Gastrocnemius medialis (tissue), 4 donors: ENCODE data around the gene CYSRT1. TPM values are rescaled to one million over a fixed set of nuclear protein-coding genes. Genes with fewer than 3 reads are reported as not detected.

ENCODE experiments used
- ATAC-seq, 2 donors: fragments of 150-250 bp; one replicate each; pipeline ENCODE4 v1.9.1; 2016
- DNase-seq, 2 donors: peaks; one replicate each; pipeline ENCODE4 v3.0.0-alpha.2; 2019
- H3K27ac ChIP-seq, 4 donors: fragments of 200-600 bp; sonication (generic); 1 replicate in 1 of 4; 2 replicates in 3 of 4; pipeline ENCODE4 v1.5.1; 2016 to 2018; ENCODE audit warnings: mild to moderate bottlenecking in 2 of 4, moderate library complexity in 1 of 4
- H3K27me3 ChIP-seq, 3 donors: fragments of 200-600 bp; sonication (generic) in 2 of 3; 1 replicate in 1 of 3; 2 replicates in 2 of 3; pipeline versions ENCODE4 v1.5.1 to v1.6.0; 2016 to 2019; ENCODE audit warnings: mild to moderate bottlenecking in 1 of 3, moderate library complexity in 1 of 3
- H3K36me3 ChIP-seq, 2 donors: fragments of 200-600 bp; sonication (generic) in 1 of 2; one replicate each; pipeline ENCODE4 v1.5.1; 2017 to 2018
- H3K4me1 ChIP-seq, 2 donors: fragments of 200-600 bp; sonication (generic) in 1 of 2; one replicate each; pipeline ENCODE4 v1.5.1; 2016 to 2017; ENCODE audit warnings: mild to moderate bottlenecking in 2 of 2
- H3K4me3 ChIP-seq, 4 donors: fragments of 200-600 bp; sonication (generic) in 3 of 4; 1 replicate in 1 of 4; 2 replicates in 3 of 4; pipeline ENCODE4 v1.5.1; 2016 to 2019; ENCODE audit warnings: mild to moderate bottlenecking in 2 of 4
- H3K9me3 ChIP-seq, 3 donors: fragments of 200-600 bp; sonication (generic) in 2 of 3; 1 replicate in 1 of 3; 2 replicates in 2 of 3; pipeline ENCODE4 v1.5.1; 2016 to 2019
- POLR2A ChIP-seq, 2 donors: fragments of 450-650 bp; IDR thresholded peaks; one replicate each; pipeline ENCODE4 v1.6.1; 2017; ENCODE audit warnings: antibody characterized with exemption in 2 of 2, mild to moderate bottlenecking in 2 of 2, moderate library complexity in 2 of 2
- in situ Hi-C, 4 donors: fragments of 200-750 bp; cut with MboI; loops; one replicate each; pipeline versions ENCODE4 v1.15.0 to v1.8.0; 2017; ENCODE audit warnings: low sequenced_read_pairs in 4 of 4
- intact Hi-C: fragments of 100-400 bp; cut with DNase I; formaldehyde crosslinking; loops from one replicate; pipeline ENCODE4 v1.15.1; 2023; ENCODE audit warnings: low total_unique reads
- total RNA-seq, 4 donors: library from RNA; depleted of rRNA; stranded (reverse); fragments of >200 nt; gene quantifications; one replicate each; pipeline versions ENCODE4 v1.1.0 to v1.2.3, GENCODE V29; 2016
- TF ChIP-seq, protein P1 (sequence below), 5 experiments: fragments of 450-650 bp in 3 of 5; fragments of 200-600 bp in 2 of 5; sonication (generic) in 2 of 5; IDR thresholded peaks in 4 of 5; conservative IDR thresholded peaks in 1 of 5; 1 replicate in 4 of 5; 2 replicates in 1 of 5; pipeline ENCODE4 v1.5.1; 2016 to 2019; ENCODE audit warnings: antibody characterized with exemption in 5 of 5, mild to moderate bottlenecking in 3 of 5, moderate library complexity in 3 of 5

The CYSRT1 gene
- total RNA-seq, 4 donors from 2014 or later: 0.42 TPM; not detected in 3

DNA sequence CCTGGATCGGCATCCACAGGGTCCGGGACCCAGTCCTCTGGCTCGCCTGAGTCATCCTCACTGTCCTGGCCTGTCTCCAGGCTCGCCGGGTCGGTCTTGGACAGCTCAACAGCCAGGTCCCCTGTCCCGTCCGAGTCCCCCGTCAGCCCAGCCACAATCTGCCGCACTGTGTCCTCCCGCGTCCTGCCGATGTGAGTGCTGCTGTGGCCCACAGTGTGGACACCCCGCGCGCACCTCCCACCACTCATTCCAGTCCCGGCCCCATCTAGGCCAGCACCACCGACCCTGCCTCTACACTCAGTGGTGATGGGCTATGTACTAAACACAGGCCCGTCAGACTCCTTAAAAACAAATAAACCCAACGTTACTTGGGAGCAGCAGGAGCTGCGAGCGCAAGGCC, 43.3 kb upstream of the CYSRT1 start:
- H3K4me1 ChIP-seq: peaks cover 10 to 11% of the 10 kb centered on the region in 2 donors
- H3K27me3 ChIP-seq: no peaks in the 10 kb centered on the region
- H3K27ac ChIP-seq: no peak overlapping the region
- H3K36me3 ChIP-seq: peaks cover 3 to 71% of the 10 kb centered on the region in 2 donors
- TF ChIP-seq POLR2A (IDR thresholded peaks at IDR 0.05): no peak
- TF ChIP-seq, protein P1, sequence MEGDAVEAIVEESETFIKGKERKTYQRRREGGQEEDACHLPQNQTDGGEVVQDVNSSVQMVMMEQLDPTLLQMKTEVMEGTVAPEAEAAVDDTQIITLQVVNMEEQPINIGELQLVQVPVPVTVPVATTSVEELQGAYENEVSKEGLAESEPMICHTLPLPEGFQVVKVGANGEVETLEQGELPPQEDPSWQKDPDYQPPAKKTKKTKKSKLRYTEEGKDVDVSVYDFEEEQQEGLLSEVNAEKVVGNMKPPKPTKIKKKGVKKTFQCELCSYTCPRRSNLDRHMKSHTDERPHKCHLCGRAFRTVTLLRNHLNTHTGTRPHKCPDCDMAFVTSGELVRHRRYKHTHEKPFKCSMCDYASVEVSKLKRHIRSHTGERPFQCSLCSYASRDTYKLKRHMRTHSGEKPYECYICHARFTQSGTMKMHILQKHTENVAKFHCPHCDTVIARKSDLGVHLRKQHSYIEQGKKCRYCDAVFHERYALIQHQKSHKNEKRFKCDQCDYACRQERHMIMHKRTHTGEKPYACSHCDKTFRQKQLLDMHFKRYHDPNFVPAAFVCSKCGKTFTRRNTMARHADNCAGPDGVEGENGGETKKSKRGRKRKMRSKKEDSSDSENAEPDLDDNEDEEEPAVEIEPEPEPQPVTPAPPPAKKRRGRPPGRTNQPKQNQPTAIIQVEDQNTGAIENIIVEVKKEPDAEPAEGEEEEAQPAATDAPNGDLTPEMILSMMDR (IDR thresholded peaks at IDR 0.05 in 4 of 5, conservative IDR thresholded peaks at IDR 0.05 in 1 of 5): no peak
- no peak overlapping the region for H3K4me3 ChIP-seq
- DNase-seq (no peak), ATAC-seq (no peak)
- no peaks in the 10 kb centered on the region for H3K9me3 ChIP-seq
- in situ Hi-C loops: no loop called here
- intact Hi-C loops: no loop called here

DNA sequence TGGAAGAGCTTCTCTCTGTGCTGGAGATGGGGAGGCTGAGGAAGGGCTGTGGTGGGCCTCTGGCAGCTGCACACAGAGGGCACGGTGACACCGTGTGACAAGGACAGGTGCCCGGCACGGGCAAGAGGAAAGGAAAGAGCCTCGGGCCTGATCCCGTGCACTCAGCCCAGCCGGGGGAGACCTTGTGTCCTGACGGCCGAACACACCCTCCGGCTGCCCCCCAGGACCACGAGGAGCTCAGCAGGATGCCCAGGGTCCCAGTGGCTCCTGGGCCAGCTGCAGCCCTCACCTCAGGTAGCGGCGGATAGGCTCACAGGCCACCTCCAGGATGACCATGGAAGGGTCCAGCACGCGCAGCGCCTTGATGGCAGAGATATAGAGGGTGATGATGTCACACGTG, 42.1 kb upstream of the CYSRT1 start:
- in situ Hi-C loops (no loop called here), intact Hi-C loops (no loop called here)
- TF ChIP-seq, protein P1 (IDR thresholded peaks at IDR 0.05 in 4 of 5, conservative IDR thresholded peaks at IDR 0.05 in 1 of 5): no peak
- TF ChIP-seq POLR2A (IDR thresholded peaks at IDR 0.05): no peak
- H3K27ac ChIP-seq: no peak overlapping the region
- H3K27me3 ChIP-seq: no peaks in the 10 kb centered on the region
- peaks cover 3 to 71% of the 10 kb centered on the region in 2 donors for H3K36me3 ChIP-seq
- H3K4me3 ChIP-seq: no peak overlapping the region
- ATAC-seq (no peak), DNase-seq (no peak)
- peaks cover 21 to 23% of the 10 kb centered on the region in 2 donors for H3K4me1 ChIP-seq
- no peaks in the 10 kb centered on the region for H3K9me3 ChIP-seq

DNA sequence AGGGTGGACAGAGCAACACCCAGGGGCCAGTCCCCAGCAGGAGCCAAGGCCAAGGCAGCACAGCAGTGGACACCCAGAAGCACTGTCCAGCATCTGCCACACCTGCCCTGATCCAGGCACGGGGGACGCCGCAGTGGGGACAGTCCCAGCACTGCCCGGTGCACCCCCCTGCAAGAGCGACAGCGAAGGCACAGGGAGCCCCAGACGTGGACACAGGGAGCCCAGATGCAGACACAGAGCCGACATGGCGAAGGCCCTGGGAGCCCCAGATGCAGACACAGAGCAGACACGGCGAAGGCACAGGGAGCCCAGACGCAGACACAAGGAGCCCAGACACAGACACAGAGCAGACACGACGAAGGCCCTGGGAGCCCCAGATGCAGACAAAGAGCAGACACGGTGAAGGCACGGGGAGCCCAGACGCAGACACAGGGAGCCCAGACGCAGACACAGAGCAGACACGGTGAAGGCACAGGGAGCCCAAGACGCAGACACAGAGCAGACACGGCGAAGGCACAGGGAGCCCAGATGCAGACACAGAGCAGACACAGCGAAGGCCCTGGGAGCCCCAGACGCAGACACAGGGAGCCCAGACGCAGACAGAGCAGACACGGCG, 40.9 kb upstream of the CYSRT1 start:
- intact Hi-C loops (no loop called here), in situ Hi-C loops (no loop called here)
- Histone ChIP-seq H3K27ac (no peak overlapping the region), H3K27me3 (no peaks in the 10 kb centered on the region), H3K9me3 (no peaks in the 10 kb centered on the region), H3K36me3 (peaks cover 3 to 61% of the 10 kb centered on the region in 2 donors), H3K4me3 (no peak overlapping the region), H3K4me1 (peaks cover 22 to 27% of the 10 kb centered on the region in 2 donors)
- TF ChIP-seq, protein P1 (IDR thresholded peaks at IDR 0.05 in 4 of 5, conservative IDR thresholded peaks at IDR 0.05 in 1 of 5): no peak
- no peak for ATAC-seq
- DNase-seq: no peak

DNA sequence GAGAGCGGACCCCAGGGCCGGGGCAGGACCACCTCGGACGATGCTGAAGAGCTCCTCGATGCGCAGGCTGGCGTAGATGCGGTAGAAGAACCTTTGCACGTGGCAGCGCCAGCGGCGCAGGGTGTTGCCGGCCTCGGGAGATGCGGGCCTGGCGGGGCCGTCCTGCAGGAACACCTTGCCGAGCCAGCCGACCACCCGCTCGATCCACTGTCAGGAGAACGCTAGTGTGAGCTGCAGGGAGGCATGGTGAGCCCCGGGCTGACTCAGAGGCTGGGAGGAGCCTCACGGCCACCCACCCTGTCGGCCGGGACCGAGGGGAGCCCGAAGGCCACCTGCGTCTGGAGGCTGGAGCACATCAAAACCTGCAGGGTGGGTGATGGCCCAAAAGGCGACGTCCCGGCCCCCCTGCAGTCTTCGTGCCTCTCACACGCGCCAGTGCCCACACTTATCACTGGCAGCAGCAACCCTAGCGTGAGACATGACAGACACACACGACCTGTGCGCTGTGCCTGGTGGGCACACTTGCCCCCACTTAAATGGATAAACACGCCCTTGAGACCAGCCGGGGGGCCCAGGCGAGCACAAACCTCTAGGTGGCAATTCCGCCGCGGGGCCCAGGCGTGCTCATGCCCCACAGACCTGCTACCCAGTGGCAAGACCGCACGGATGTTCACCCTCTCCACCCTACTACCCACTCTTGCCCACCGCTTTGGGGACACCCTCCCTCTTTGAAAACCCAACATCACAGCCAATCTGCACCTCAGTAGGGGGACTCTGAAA, 39.9 kb upstream of the CYSRT1 start:
- no peak for TF ChIP-seq POLR2A (IDR thresholded peaks at IDR 0.05)
- TF ChIP-seq, protein P1 (IDR thresholded peaks at IDR 0.05 in 4 of 5, conservative IDR thresholded peaks at IDR 0.05 in 1 of 5): no peak
- no peaks in the 10 kb centered on the region for H3K9me3 ChIP-seq
- DNase-seq (no peak), ATAC-seq (no peak)
- H3K4me3 ChIP-seq: no peak overlapping the region
- peaks cover 32 to 37% of the 10 kb centered on the region in 2 donors for H3K4me1 ChIP-seq
- H3K27me3 ChIP-seq: no peaks in the 10 kb centered on the region
- in situ Hi-C loops (no loop called here), intact Hi-C loops (no loop called here)
- H3K36me3 ChIP-seq: peaks cover 3 to 54% of the 10 kb centered on the region in 2 donors
- H3K27ac ChIP-seq: no peak overlapping the region
